GM18526 (cell line): Measurements from ENCODE around the gene ANXA2R.

Experiments
- POLR2A ChIP-seq: IDR thresholded peaks from 3 replicates; pipeline ENCODE4 v1.6.1; 2011; ENCODE audit not compliant: insufficient read length; ENCODE audit errors: extremely low read depth

ANXA2R gene

DNA sequence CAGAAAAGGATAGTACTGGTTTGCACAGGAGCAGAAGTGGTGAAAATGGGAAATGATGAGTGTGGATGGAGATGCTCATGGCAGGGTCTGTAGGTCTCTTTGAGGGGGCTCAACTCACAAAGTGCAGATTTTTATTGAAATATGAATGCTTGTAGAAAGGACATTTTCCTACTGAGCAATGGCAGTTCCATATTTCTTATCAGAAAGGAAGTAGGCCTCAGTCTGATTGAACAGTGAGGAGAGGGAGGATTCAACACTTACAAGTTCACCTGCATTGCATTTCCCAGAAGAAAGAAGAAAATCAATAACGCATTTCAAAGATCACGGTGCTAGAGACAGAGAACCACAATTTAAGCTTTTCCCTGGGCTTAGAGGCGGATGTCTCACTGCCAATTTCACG lies 49.2 kb downstream of the ANXA2R start:
- TF ChIP-seq POLR2A = no peak
